Stimulated activated CD4-positive, alpha-beta T cell treated with anti-CD3 and anti-CD28 coated beads, Interleukin-4, amount 100 ng/mL, for 4 hours (primary cell): ENCODE results near the gene AP3D1.
"Not testable (repeated sequence)": the region's sequence is repeated elsewhere in the genome, so short reads cannot be mapped to it uniquely, and the experiment has no call there.

Experiments used
- DNase-seq, 2 experiments: peaks; one replicate each; pipeline ENCODE4 v3.0.0-alpha.2; 2020

Gene AP3D1

DNA sequence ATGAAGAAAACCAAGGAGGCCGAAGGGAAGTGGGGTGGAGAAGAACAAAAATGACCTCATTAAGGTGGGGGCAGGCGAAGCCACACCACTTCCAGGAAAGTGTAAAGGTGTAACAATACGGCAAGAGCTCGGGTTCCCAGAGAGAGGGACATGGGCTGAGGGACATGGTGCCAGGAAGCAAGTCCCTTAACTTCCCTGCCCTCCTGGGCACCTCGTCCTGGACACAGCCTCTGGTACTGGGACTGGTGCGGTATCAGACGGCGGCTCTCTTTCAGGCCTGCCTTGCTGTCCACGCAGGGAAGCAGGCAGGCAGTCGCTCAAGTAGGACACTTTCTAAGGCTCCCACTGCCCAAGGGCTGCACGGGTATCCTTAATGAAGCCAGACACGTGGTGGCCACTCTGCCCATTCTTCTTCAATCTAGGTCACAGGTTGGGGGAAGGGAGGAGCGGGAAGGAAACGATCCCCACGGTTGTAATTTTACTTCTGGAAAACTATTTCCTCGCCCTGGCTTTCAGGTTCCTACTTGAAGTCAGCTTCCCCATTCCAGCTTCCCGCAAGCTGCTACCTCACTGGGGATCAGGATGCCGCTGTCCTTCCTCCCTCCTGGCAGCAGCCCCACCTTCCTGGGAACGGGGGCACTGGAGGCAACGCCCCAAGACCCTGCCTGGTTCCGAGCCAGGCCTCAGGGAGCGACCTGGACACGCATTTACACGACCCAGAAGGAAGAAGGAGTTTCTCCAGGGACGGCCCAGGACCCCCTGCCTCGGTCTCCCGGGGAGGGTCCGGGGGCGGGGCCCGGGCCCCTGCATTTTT, 1.2 kb downstream of the AP3D1 start:
- no peak for DNase-seq

DNA sequence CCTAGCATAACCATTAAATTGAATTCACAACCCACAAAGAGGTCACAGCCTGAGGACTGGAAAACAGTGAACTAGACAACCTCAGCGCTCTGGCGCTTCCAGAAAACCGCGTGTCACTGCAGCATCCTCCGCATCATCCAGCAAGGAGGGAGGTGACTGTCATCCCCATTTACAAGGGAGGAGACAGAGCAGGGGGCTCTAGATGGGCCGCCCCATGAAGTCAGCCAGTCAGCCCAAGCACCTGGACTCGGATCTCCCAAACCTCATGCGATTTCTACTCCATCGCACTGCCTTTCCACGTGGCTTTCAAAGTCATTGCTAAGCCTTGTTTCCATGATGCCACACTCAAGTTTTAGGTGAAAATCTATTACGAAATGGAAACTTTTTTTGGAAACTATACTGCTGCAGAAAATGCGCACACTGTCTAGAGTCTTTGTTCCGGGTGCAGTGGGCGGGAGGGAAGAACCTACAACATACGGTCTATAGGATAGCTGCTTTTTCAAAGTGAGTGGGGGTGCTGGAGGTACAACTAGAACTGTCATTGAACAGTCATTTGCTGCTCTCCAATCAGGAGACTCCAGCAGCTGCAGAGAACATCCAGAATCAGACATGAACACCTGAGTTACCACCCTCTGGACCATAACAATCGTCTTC, 2.8 kb downstream of the AP3D1 start:
- DNase-seq = peak in 1 of 2 experiments; percentile 59

DNA sequence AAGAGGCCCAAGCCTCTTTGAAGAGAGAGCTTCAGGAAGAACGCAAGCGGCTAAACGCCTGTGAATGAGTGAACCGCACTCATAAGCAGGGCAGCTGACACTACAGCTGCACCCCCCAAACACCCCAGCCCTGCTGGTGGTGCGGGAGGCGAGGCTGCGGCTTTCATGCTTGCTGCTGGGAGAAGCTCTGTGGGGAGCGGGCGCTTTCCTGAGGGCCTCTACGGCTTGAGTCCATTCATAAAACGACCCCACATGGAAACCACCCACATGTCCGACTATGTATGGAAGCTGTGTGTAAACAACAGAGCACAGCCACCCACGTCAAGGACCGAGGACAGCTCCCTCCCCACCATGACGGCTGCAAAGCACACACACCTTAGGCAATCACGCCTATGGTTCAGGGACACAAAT, 5.5 kb downstream of the AP3D1 start:
- DNase-seq = no peak

DNA sequence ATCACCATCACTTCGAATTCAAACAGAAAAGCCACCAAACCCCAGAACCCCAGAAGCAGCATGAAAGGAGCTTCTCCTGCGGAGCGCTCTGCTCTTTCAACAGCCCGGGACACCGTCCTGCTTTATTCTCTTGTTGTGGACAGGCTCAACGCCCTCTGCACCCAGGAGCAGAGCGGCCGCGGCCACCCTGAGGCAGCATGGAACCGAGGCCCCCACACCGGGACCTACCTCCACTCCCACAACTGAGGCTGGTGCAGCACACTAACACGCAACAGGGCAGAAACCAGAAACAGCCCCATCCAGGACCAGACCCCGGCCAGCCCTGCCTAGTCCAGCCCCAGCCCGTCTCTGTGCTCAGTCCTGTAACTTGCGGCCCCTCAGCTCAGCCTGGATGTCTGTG, 7.2 kb downstream of the AP3D1 start:
- no peak for DNase-seq

DNA sequence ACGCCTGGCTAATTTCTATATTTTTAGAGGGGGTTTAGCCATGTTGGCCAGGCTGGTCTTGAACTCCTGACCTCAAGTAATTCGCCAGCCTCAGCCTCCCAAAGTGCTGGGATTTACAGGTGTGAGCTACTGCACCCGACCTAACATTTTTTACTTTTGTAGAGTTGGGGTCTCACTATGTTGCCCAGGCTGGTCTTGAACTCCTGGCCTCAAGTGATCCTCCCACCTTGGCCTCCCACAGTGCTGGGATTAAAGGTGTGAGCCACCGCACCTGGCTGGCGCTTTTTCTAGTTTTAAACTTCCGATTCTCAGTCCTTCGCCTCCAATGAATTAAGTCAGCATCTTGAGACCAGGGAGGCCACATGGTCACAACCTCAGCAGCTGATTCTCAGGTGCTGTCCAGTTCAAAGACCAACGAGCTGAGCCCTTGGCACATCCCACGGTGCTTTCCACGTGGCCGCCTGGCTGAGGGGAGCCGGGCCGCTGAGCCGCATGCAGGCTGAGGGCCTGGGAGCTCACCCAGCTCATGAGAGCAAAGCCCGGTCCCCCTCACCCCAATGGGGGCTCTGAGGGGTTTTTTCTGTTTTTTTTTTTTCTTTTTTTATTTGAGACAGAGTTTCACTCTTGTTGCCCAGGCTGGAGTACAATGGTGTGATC, 9.1 kb downstream of the AP3D1 start:
- DNase-seq = no peak

DNA sequence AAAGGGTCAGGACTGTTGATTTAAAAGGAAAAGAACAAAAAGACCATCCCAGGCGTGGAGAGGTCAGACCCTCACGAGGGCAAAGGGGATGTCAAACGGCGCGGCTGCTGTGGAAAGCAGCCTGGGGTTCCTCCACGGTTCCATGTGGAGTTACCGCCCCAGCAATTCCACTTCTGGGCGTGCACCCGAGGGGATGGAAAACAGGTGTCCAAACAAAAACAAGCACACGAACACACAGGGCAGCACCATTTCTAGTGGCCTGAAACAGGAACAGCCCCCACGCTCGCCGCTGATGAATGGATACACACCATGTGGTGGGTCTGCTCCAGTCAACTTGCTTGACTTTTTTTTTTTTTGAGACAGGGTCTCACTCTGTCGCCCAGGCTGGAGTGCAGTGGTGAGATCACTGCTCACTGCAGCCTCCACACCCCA, 11.2 kb downstream of the AP3D1 start:
- no peak for DNase-seq

DNA sequence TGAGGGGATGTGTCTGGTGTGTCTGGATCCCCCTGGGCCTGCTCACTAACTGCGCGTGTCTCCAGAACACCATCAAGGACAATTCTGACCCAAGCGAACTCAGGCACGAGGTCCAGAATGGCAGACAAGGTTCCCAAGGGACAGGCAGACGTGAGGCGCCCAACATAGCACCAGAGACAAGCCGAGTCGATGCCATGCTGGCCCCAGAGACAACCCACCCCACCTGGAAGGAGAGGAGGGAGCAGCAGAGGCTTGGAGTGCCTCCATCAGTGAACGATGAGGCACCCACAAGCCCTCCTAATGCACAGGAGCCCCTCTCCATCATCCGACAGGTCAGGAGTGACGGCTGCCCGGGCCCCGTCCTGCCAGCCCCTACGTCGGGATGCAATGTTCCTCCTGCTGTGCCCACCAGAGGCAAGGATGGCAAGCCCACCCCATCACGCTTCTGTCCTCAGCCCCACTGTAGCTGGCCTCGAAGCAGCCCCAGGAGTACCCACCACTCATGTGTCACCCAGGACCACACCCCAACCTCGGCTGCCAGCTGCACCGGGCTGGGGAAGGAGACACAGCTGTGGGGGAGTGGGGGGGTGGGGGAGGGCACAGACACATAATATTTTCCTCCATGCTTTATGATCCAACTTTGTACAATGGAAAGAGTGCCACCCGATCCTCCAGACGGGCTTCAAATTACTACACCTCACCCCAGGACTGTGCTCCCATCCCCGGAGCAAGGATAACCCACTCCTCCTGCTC, 11.8 kb downstream of the AP3D1 start:
- DNase-seq = no peak

DNA sequence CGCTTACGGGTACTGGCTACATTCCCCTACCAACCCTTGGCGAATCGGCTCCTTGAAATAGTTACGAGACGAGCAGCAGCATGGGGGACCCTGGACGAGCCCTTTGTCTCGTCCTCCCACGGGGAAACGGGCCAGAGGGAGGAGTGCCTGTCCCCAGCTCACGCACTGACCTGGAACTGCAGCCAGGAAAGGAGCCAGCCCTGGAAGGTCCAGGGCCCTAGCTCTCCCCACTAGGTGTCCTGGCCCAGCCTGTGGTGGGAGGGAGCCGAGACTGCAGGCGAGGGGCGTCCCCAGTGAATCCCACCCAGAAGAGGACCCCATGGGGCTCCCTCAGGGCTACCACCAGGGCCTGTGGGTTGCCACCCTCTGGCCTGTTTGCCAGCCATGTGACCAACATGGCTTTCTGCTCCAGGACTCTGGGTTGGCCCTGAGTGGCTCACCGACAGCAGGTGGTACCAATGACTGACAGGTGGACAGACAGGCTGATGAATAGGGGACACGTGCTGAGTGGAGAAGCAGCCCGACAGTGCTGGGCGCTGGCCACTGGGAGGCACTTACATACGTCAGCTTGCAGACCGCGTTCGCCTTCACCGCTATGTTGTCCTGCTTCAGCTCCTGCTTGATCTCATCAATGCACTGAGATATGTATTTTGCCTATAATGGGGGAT, 13.2 kb downstream of the AP3D1 start:
- no peak for DNase-seq

DNA sequence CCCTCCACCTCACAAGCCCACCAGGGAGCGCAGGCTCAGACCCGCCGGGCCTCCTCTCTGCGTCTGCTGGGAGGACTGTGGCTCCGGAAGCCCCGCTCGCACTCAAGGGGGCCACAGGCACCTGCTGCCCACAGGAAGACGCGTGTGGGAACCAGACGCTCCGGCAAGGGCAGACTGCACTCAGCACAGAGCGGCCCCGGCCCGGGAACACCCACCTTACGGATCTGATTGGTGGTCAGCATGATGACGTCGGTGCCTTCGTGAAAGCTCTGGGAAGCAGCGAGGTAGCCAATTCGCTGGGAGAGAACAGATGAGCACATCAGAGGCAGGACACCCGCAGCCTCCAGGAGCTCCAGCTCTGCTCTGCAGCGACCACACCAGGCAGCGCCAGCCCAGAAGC, 14.6 kb downstream of the AP3D1 start:
- no peak for DNase-seq

DNA sequence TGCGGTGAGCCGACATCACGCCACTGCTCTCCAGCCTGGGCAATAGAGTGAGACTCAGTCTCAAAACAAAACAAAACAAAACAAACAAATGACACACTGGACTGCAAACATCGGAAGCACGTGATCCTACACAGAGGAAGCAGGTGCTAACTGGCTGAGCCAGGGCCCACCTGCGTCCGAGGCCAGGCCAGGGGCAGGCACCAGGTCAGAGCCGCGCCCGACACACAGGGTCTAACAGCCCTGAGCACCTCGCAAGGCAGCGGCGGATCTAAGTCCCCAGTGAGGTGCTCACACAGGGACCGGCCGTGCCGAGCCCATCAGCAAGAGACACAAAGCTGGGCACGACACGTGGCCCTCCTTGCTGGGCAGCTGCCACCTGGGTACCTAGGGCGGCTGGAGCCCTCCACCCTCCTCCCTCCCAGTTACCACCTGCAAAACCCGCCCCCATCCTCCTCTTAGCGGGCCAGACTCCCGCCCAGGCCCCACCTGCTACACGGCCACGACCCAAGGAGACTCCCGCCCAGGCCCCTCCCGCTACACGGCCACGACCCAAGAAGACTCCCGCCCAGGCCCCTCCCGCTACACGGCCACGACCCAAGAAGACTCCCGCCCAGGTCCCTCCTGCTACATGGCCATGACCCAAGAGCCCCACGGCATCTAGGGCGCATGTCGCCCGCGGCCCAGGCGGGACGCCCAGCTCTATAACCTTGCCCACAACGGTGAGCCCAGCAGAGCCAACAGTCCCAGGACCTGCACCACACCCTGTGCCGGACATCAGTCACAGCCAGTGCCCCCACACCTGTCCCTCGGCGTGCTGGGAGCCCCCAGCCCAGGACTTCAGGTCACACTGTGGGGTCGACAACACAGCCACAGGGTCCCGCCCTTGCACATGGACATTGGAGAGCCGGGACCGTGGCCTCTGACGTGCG, 15.6 kb downstream of the AP3D1 start:
- DNase-seq = no peak

DNA sequence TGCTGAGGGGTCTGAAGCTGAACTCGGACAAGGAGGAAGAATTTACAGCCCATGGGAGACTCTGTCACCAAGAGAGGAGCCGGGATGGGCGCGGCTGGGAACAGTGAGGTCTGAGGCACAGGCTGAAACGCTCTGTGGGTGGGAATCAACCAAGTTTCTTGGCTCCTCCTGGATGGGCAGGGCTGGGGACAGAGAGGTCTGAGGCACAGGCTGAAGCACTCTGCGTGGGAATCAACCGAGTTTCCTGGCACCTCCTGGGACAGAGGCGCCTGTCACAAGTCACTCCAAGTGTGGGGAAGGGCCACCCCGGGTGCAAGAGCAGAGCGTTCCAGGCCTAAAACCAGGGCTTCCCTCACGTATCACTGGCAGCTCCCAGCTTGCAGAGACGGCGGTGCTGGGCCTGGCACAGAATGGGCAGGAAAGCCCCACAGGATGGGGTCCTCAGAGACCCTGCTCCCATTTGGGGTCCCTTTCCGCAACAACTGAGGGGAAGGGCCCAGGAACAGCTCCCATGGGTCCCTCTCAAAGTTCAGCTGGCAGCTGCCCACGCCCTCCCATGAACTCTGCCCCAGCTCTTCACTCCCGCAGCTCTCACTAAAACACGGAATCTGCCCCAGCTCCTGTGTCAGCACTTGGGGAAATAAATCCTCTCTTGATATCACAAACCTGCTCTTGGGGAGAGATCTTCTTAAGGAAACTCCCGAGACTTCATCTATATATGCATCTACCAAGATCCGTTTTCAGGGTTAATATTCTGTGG, 18.5 kb downstream of the AP3D1 start:
- no peak for DNase-seq

DNA sequence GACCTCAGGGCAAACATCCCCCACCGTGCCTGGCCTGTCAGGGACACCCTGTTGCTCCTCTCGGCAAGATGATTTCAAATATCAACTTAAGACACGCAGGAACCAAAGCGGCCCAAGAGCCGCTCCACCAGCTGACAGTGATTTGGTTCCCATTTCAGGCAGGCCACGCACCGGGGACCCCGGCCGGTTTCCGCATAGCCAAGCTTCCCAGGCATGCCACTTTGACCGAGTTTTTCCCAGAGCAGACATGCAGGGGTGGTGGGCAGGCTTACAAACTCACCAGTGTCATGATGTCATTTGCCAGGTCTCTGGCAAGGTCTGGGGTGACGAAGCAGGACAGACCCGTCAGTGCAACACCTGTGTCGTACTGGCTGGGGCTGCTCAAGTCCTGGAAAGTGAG, 19.2 kb downstream of the AP3D1 start:
- DNase-seq = no peak

DNA sequence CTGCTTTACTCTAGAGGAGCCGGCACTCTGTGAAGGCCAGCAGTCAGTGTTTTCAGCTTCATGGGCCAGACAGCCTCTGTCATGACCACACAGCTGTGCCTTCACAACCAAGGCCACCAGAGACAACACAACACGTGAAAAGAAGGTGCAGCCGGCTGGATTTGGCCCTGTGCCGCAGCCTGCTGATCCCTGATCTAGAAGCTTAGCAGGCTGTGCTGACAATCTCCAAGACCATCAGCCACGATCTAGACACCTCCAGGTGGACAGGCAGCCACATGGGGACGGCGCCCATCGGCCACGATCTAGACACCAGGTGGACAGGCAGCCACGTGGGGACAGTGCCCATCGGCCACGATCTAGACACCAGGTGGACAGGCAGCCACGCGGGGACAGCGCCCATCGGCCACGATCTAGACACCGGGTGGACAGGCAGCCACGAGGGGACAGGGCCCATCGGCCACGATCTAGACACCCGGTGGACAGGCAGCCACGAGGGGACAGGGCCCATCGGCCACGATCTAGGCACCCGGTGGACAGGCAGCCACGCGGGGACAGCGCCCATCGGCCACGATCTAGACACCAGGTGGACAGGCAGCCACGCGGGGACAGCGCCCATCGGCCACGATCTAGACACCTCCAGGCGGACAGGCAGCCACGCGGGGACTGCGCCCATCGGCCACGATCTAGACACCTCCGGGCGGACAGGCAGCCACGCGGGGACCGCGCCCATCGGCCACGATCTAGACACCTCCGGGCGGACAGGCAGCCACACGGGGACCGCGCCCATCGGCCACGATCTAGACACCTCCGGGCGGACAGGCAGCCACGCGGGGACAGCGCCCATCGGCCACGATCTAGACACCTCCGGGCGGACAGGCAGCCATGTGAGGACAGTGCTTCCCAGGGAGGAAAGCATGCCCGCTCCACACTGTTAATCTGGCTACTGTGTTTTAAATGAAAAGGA, 20.1 kb downstream of the AP3D1 start:
- DNase-seq = not testable (repeated sequence)

DNA sequence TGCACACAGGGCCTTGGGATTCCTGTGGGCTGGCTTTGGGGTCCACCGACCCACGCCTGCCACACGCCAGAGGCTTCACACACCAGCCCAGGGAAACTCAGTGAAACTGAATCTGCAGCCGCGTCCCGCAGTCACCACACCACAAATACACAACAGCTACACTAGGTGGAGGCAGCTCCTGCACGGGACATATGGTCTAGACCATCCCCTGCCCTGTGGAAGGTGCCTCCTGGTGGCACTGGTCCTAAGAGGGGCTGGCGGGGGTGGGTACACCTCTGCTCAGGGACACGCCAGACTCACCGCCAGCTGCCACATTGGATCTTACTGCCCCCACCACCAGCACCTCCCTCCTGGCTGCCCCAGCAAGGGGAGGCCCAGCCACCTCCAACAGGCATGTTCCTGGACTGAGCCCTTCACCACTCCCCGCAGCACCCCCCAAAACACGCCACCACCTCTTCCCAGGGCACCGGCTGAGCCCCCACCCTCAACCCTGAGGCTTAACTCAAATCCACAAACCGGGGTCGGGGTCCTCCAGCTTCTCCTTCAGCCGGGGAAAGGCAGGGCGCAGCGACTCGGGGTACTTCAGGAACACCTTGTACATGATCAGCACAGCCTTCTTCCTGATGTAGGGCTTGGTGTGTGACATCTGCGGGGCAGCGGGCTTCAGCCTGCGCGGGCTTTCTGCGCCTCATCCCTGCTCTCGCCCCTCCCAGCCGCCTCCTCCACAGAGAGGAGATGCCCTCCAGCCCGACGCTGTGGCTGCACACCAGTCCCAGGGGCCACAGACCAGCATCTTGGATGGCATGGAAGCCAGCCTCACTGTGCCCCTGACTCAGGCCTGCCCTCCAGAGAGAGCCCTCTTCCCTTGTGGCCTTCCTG, 21.2 kb downstream of the AP3D1 start:
- no peak for DNase-seq

DNA sequence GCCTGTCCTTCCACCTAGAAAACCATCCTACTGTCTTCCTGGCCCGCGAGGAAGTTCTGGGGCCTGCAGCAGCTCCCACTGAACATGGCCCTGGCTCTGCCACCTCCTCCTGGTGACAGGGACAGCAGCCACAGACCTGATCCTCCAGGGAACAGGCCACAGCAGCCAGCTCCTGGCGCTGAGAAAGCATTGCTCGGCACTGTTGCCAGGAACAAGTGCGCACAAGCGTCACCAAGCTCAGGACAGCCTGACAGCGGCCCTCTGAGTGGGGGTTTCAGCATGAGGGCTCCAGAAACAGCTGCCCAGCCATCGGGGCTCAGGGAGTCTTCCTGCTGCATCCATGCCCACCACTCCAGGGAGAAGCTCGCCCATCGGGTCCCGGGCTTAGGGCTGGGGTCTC, 21.9 kb downstream of the AP3D1 start:
- no peak for DNase-seq

DNA sequence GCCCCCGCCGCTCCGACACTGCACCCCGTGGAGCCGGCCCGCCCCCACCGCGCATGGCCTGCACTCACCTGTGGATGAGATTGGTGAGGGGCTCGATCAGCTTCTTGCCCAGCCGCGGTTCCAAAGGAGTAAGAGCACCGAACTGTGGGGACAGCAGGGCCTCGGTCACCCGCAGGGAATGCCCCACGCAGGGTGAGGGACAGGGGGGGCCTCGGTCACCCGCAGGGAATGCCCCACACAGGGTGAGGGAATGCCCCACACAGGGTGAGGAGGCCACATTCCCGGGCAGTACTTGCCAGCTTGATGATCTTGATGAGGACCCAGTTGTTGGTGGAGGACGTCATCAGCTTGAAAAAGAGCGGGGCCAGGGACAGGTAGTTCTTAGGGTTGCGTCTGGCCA, 22.3 kb downstream of the AP3D1 start:
- no peak for DNase-seq

DNA sequence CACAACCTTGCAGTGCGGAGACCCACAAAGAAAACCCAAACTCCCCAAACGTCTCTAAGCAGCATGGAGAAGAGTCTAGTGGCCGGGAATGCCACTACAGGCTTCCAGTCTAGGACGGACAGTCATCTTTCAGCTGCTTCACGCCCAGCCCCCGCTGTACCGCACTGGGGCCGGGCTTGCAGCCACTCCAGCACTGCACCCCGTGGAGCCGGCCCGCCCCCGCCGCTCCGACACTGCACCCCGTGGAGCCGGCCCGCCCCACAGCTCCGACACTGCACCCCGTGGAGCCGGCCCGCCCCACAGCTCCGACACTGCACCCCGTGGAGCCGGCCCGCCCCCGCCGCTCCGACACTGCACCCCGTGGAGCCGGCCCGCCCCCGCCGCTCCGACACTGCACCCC, 23.1 kb downstream of the AP3D1 start:
- not testable (repeated sequence) for DNase-seq

DNA sequence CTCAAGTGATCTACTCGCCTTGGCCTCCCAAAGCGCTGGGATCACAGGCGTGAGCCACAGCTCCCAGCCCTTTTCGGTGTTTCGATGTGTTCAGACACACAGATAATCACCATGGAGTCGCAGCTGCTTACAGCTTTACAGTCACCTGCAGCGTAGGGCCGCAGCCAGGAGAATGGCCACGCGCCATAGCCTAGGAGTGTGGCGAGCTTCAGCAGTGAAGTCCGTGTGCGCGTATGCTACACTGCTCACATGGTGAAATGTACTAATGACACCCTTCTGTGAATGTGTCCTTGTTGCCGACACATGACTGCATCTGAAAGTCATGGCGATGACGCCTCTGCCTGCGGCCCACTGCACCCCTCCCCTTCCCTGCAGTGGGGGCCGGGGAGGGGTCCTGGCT, 23.6 kb downstream of the AP3D1 start:
- no peak for DNase-seq
